ENCODE measurements around the gene SNED1. TPM values are rescaled to one million over a fixed set of nuclear protein-coding genes. Genes with fewer than 3 reads are reported as not detected.

Gene SNED1
- total and polyA plus RNA-seq, 4 donors: 0.65 to 18.1 (median 2.8) TPM

DNA sequence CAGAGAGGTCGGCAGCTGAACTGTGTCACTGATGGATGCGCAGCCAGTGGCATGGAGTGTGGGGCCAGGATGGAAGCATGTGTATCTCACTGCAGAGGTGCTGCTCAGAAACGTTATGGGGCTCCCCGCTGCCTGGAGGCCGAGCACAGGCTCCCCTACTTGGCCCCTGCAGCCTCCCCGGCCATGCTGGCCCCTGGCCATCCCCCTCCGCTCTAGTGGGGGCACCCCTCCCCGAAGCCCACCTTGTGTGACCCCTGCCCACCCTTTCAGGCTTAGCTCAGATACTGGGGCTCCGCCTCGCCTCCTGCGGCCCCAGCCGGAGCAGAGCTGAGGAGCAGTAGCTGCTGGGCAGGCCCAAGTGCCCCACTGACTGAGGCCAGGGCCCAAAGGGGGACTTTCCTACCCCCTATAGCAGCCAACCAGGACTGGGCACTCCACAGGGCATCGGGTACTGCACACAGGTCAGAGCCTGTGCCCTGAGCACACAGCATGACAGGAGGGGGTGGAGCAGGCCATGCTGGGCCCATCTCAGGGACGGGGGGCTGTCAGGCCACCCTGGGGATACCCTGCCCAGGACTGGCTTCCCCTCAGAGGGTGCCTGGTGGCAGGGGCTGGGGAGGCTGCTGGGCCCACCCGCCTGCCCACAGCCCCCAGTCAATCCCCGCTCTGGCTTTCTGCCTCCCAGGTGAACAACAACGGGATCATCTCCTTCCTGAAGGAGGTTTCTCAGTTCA is 31.3 kb downstream of the SNED1 start:
- 96% methylated on average over 17 of the region's 17 CpGs for WGBS
- H3K9me3 ChIP-seq (ENCODE audit: control insufficient read depth in 4 of 4, low read length in 3 of 4): peaks cover 0 to 5% (median 3%) of the 10 kb centered on the region in 4 donors
- H3K27me3 ChIP-seq (ENCODE audit: control insufficient read depth in 4 of 4, insufficient read depth in 4 of 4, low read length in 3 of 4): no peaks in the 10 kb centered on the region
- no peak overlapping the region for H3K4me3 ChIP-seq (ENCODE audit: low read depth in 1 of 3, low read length in 3 of 3)
- H3K4me1 ChIP-seq (ENCODE audit: control insufficient read depth in 4 of 4, insufficient read depth in 4 of 4, low read length in 3 of 4): no peaks in the 10 kb centered on the region
- peaks cover 0 to 15% (median 7%) of the 10 kb centered on the region in 4 donors for H3K36me3 ChIP-seq (ENCODE audit: control insufficient read depth in 4 of 4, insufficient read depth in 3 of 4, low read depth in 1 of 4, low read length in 3 of 4)
- TF ChIP-seq, protein P1, sequence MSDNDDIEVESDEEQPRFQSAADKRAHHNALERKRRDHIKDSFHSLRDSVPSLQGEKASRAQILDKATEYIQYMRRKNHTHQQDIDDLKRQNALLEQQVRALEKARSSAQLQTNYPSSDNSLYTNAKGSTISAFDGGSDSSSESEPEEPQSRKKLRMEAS (IDR thresholded peaks at IDR 0.05): no peak
- TF ChIP-seq GABPA (IDR thresholded peaks at IDR 0.05 in 1 of 2, conservative IDR thresholded peaks at IDR 0.05 in 1 of 2) (no peak), YY1 (IDR thresholded peaks at IDR 0.05) (no peak), FOXA2 (IDR thresholded peaks at IDR 0.05) (no peak), HNF4A (conservative IDR thresholded peaks at IDR 0.05) (no peak), SP1 (IDR thresholded peaks at IDR 0.05) (no peak)
- TF ChIP-seq, protein P2, sequence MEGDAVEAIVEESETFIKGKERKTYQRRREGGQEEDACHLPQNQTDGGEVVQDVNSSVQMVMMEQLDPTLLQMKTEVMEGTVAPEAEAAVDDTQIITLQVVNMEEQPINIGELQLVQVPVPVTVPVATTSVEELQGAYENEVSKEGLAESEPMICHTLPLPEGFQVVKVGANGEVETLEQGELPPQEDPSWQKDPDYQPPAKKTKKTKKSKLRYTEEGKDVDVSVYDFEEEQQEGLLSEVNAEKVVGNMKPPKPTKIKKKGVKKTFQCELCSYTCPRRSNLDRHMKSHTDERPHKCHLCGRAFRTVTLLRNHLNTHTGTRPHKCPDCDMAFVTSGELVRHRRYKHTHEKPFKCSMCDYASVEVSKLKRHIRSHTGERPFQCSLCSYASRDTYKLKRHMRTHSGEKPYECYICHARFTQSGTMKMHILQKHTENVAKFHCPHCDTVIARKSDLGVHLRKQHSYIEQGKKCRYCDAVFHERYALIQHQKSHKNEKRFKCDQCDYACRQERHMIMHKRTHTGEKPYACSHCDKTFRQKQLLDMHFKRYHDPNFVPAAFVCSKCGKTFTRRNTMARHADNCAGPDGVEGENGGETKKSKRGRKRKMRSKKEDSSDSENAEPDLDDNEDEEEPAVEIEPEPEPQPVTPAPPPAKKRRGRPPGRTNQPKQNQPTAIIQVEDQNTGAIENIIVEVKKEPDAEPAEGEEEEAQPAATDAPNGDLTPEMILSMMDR (IDR thresholded peaks at IDR 0.05; ENCODE audit: low read depth, low read length, missing input control): no peak
- no peak overlapping the region for H3K9ac ChIP-seq (ENCODE audit: low read depth in 1 of 2, low read length in 2 of 2)
- DNase-seq (ENCODE audit: low spot score): no peak
- no peak overlapping the region for H3K27ac ChIP-seq (ENCODE audit: low read depth in 1 of 2, low read length in 2 of 2)

DNA sequence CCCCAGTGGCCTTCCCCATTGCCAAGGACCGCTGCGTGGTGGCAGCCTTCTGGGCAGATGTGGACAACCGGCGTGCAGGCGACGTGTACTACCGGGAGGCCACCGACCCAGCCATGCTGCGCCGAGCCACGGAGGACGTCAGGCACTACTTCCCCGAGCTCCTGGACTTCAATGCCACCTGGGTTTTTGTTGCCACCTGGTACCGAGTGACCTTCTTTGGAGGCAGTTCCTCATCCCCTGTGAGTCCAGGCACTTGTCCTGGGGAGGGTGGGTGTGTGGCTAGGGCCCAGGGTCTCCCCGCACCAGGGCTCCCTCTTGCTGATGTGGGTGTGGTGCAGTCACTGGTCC is 31.9 kb downstream of the SNED1 start:
- Histone ChIP-seq H3K4me3 (ENCODE audit: low read depth in 1 of 3, low read length in 3 of 3) (no peak overlapping the region), H3K36me3 (ENCODE audit: control insufficient read depth in 4 of 4, insufficient read depth in 3 of 4, low read depth in 1 of 4, low read length in 3 of 4) (peaks cover 0 to 15% (median 7%) of the 10 kb centered on the region in 4 donors), H3K27ac (ENCODE audit: low read depth in 1 of 2, low read length in 2 of 2) (no peak overlapping the region), H3K27me3 (ENCODE audit: control insufficient read depth in 4 of 4, insufficient read depth in 4 of 4, low read length in 3 of 4) (no peaks in the 10 kb centered on the region), H3K4me1 (ENCODE audit: control insufficient read depth in 4 of 4, insufficient read depth in 4 of 4, low read length in 3 of 4) (no peaks in the 10 kb centered on the region), H3K9me3 (ENCODE audit: control insufficient read depth in 4 of 4, low read length in 3 of 4) (peaks cover 0 to 5% (median 2%) of the 10 kb centered on the region in 4 donors), H3K9ac (ENCODE audit: low read depth in 1 of 2, low read length in 2 of 2) (no peak overlapping the region)
- 98% methylated on average over 15 of the region's 15 CpGs for WGBS
- no peak for DNase-seq (ENCODE audit: low spot score)
- TF ChIP-seq JUND (IDR thresholded peaks at IDR 0.05) (no peak), HNF4A (conservative IDR thresholded peaks at IDR 0.05) (no peak), RXRA (IDR thresholded peaks at IDR 0.05) (no peak), RAD21 (IDR thresholded peaks at IDR 0.05) (no peak), FOXA1 (IDR thresholded peaks at IDR 0.05) (no peak), YY1 (IDR thresholded peaks at IDR 0.05) (no peak)
- TF ChIP-seq, protein P3, sequence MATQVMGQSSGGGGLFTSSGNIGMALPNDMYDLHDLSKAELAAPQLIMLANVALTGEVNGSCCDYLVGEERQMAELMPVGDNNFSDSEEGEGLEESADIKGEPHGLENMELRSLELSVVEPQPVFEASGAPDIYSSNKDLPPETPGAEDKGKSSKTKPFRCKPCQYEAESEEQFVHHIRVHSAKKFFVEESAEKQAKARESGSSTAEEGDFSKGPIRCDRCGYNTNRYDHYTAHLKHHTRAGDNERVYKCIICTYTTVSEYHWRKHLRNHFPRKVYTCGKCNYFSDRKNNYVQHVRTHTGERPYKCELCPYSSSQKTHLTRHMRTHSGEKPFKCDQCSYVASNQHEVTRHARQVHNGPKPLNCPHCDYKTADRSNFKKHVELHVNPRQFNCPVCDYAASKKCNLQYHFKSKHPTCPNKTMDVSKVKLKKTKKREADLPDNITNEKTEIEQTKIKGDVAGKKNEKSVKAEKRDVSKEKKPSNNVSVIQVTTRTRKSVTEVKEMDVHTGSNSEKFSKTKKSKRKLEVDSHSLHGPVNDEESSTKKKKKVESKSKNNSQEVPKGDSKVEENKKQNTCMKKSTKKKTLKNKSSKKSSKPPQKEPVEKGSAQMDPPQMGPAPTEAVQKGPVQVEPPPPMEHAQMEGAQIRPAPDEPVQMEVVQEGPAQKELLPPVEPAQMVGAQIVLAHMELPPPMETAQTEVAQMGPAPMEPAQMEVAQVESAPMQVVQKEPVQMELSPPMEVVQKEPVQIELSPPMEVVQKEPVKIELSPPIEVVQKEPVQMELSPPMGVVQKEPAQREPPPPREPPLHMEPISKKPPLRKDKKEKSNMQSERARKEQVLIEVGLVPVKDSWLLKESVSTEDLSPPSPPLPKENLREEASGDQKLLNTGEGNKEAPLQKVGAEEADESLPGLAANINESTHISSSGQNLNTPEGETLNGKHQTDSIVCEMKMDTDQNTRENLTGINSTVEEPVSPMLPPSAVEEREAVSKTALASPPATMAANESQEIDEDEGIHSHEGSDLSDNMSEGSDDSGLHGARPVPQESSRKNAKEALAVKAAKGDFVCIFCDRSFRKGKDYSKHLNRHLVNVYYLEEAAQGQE (IDR thresholded peaks at IDR 0.05): no peak
- TF ChIP-seq, protein P4, sequence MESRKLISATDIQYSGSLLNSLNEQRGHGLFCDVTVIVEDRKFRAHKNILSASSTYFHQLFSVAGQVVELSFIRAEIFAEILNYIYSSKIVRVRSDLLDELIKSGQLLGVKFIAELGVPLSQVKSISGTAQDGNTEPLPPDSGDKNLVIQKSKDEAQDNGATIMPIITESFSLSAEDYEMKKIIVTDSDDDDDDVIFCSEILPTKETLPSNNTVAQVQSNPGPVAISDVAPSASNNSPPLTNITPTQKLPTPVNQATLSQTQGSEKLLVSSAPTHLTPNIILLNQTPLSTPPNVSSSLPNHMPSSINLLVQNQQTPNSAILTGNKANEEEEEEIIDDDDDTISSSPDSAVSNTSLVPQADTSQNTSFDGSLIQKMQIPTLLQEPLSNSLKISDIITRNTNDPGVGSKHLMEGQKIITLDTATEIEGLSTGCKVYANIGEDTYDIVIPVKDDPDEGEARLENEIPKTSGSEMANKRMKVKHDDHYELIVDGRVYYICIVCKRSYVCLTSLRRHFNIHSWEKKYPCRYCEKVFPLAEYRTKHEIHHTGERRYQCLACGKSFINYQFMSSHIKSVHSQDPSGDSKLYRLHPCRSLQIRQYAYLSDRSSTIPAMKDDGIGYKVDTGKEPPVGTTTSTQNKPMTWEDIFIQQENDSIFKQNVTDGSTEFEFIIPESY (IDR thresholded peaks at IDR 0.05): no peak
